Measurements from ENCODE around the gene GABRD.

GRCh38 chr1:2050793-2051682 is 31.9 kb downstream of the GABRD start:
- TF ChIP-seq CTCF (IDR thresholded peaks at IDR 0.05) = no peak
- TF ChIP-seq POLR2A (IDR thresholded peaks at IDR 0.05) = no peak

Data from adrenal gland (tissue), 5 donors.